Measurements from ENCODE around the gene USP40.

Gene USP40

GRCh38 chr2:233429175-233429897 is 137.2 kb downstream of the USP40 start:
- no peak for TF ChIP-seq CTCF (conservative IDR thresholded peaks at IDR 0.05; ENCODE audit: low read depth, low read length)
- DNase-seq (ENCODE audit: low read depth): no peak
- no peak overlapping the region for H3K4me3 ChIP-seq (ENCODE audit: low read depth, low read length)

- no peak for TF ChIP-seq CTCF (conservative IDR thresholded peaks at IDR 0.05; ENCODE audit: low read depth, low read length)
- H3K4me3 ChIP-seq (ENCODE audit: low read depth, low read length): no peak overlapping the region
- no peak for DNase-seq (ENCODE audit: low read depth)
Measured at GRCh38 chr2:233428438-233428837, 138.1 kb downstream of the USP40 start.

GRCh38 chr2:233428008-233428407 is 138.6 kb downstream of the USP40 start:
- TF ChIP-seq CTCF (conservative IDR thresholded peaks at IDR 0.05; ENCODE audit: low read depth, low read length): no peak
- H3K4me3 ChIP-seq (ENCODE audit: low read depth, low read length): no peak overlapping the region
- no peak for DNase-seq (ENCODE audit: low read depth)

GRCh38 chr2:233426619-233427342 is 139.8 kb downstream of the USP40 start:
- DNase-seq (ENCODE audit: low read depth): peak; percentile 84
- TF ChIP-seq CTCF (conservative IDR thresholded peaks at IDR 0.05; ENCODE audit: low read depth, low read length): no peak
- H3K4me3 ChIP-seq (ENCODE audit: low read depth, low read length): no peak overlapping the region
